ENCODE measurements around the gene TNFRSF25.
"Not testable (repeated sequence)": the region's sequence is repeated elsewhere in the genome, so short reads cannot be mapped to it uniquely, and the experiment has no call there.

Gene TNFRSF25

DNA sequence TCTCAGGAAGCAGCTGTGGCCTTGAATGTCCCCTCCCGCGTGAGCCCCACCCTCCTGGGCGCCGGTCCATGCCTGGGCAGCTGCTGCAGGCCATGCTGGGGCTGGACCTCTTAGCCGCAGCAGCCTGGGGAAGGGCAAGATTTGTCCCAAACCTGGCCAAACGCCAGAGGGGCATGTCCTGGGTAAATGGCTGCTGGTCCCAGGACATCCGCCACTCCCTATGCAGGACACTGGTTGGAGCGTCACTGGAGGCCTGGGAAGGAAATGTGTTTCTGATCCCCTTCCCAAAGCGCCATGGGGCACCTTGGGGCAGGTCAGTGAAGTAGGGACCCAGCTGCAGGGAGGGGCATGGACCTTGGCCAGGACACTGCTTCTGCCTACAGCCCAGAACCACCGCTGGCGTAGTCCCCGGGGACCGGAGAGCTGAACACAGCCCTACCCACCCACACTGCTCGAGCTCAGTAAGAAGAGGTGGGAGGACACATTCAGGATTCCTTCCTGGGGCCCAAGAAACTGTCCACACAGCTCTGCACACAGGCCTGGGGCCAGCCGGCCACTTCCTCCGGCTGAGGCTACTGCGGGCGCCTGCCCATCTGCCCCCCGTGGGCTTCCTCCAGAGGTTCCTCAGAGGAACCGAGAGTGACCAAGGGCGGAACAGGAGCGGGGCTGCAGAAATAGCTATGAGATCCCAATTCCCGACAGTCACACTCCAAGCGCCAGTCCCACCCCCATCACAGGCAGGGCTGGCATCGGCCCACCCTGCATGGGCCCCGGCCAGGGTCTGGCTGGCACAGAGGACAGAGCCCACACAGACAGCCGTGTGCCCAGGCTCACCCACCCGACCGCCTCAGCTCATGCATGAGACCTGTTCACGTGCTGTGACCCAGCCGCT is 36.3 kb upstream of the TNFRSF25 start:
- DNase-seq (ENCODE audit: low read depth in 2 of 2): no peak

DNA sequence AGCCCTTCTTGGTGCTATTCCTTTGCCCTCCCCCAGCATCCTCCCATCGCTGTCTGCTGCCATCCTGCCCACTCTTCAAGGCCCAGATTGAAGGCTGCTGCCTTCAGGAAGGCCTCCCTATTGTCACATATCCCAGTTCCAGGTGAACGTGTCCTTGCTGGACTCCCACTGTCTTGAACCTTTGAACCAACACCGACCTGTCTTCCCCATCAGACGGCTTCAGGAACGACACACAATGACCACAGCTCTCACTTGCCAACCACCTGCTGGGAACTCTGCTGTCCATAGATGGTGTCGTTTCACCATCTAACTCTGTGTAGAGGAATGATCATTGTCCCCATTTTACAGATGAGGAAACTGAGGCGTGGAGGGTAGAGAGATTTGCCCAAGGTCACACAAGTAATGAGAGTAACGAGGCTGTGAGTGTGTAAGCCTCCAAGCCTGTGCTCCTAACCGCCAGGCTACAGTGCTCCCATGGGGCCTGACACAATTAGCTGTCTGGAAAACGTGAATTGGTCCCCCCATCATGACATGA is 35.4 kb upstream of the TNFRSF25 start:
- DNase-seq (ENCODE audit: low read depth in 2 of 2): no peak

DNA sequence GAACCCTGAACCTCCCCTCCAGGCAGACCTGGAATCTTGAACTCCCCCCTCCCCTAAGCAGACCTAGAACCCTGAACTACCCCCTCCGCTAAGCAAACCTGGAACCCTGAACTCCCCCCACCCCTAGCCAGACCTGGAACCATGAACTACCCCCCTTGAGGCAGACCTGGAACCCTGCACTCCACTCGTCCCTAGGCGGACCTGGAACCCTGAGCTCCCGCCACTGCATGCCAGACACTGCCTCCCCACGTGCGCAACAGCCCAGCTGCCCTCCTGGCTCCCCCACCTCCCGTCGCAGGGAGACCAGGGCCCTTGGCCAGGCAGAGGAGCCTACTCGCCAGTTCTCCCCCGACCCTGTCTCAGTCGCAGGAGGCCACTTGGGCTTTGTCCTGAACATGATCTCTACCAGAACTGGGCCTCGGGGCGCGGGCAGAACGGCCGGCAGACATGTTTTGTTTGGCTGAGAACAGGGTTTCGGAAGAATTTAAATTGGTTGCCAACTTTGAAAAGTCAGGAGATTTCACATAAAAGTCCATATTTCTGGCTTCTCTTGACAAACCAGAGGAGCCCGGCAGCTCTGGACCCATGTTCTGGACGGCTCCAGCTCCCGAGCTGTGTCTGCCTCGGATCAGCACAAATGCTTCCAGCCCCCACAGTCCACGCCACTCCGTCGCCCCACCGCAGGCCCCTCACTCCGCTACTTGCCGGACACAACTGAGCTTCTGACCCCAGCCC is 34.7 kb upstream of the TNFRSF25 start:
- DNase-seq (ENCODE audit: low read depth in 2 of 2): no peak

DNA sequence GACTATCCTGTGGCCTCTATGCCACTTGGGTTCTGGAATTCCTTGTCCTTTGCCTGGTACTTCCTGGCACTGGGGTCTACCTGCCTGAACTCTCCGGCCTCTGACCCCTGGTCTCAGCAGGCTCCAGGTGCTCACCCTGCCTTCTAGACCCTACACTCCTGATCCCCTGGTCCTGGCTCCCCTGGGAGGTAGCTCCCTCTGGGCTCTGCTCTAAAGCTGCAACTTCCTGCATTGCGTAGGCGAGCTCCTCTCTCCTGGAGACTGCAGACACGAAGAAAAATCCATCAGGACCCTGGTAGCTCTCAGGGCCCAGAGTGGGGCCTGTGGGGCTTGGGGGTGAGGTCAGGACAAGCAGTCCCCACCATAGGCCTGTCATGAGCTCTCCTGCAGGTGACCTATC is 33.3 kb upstream of the TNFRSF25 start:
- DNase-seq (ENCODE audit: low read depth in 2 of 2): no peak

DNA sequence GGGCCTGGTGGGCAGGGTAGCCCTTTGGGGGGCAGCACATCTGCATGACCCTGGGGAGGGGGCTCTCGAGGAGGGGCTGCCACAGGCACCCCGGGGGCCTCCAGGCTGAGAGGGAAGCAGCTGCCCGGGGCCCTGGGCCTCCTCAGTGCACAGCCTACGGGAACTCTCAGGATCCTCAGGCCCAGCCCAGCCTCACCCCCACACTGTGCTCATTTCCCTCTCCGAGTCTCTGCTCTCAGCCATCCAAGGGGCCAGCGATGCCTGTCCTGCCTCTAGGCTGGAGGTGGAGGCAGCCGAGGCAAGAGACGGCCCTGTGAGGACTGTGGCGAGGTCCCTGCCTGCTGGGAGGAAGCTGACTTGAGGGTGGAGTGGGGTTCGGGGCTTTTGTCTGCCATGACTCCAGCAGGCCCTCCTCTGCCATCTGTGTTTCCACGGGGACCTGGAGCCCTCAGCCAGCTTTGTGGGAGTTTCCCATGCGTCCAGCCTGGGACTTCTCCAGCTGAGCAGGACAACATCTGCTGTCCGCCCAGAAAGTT is 32.7 kb upstream of the TNFRSF25 start:
- no peak for DNase-seq (ENCODE audit: low read depth in 2 of 2)

DNA sequence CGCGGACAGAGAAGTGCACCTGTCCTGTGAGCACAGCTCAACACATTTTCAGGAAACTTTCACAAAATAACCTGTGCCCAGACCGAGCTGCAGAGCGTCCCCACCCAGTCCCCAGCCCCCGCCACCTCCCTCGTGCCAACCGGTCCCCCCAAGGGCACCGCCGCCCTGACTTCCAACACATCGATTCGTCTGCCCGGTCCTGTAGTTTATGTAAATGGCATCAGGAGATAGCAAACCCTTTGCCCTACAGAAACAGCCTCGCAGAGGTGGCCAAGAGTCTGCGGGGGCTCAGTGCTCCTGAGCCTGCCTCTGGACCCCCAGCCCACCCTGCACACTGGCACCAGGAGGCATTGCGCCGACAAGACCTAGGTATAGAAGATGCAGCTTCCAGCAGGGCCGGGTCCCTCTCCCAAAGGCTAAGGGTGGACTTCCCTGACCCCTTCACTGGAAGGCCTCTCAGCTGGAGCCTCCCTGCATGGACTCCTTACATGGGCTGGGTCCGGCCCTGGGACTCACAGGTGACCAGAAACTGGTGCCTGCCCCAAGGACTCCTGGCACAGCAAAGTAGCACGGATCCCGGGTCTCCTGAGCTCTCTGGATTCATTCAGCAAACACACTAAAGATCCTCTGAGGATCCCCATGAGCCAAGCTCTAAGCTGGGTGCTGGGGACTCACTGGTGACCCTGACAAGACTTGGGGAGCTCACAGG is 32.0 kb upstream of the TNFRSF25 start:
- DNase-seq (ENCODE audit: low read depth in 2 of 2): no peak

DNA sequence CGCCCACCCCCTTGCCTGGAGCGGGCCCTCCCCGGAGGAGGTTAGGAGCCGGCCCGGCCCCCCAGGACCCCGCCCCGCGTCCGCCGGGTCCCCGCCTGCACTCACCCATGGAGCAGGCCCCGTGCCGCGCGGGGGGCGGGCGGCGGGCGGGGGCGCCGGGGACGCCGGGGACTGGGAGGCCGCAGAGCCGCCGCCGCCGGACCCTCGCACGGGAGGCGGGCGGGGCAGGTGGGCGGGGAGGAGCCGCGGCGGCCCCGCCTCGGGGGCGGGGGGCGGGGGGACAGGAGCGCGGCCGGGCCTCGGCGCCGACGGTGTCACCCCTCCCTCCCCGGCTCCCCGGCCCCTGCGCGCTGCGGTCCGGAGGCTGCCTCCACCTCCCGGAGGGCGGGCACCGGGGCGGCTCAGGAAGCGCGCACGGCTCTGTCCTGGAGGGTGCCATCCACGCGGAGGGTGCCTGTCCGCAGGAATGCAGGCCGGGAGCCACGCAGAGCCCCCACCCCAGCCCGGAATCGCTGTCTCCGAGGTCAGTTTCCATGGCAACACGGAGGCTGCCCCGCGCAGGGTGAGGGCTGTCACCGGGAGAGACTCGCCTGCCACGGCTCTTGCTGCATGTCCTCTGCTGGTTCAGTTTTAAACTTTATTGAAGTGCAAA is 31.4 kb upstream of the TNFRSF25 start:
- DNase-seq (ENCODE audit: low read depth in 2 of 2): peak in 1 of 2 donors; percentile 27

DNA sequence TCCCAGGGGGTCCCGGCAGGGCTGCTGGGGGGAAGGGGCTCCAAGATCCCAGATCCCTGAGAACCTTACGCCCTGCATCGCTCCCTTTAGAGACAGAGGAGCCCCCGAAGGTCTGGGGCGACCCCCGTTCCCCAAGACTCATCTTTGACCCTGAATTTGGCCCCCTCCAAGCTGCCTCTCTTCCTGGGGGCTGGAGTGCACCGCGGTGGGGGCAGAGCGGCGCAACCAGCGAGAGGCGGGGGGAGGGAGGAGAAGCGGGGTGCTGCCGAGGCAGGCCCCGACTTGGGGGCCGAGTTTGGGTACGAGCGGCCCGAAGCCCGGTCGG is 30.9 kb upstream of the TNFRSF25 start:
- no peak for DNase-seq (ENCODE audit: low read depth in 2 of 2)

DNA sequence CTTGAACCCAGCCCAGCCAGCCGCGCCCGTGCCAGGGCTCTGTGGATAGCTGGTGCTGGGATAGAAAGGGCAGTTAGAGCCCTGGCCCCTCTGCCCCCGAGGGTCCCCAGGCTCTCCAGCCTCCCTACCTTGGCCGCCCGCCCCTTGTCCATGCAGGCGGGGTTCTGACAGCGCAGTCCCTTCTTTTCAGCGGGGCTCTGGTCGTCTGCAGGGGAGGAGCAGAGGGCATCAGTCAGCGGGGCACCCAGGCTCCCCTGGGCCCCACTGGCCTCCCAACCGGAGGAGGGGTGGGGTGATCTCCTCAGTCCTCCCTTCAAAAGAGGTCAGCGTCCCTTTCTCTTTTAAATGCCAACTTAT is 30.4 kb upstream of the TNFRSF25 start:
- no peak for DNase-seq (ENCODE audit: low read depth in 2 of 2)

DNA sequence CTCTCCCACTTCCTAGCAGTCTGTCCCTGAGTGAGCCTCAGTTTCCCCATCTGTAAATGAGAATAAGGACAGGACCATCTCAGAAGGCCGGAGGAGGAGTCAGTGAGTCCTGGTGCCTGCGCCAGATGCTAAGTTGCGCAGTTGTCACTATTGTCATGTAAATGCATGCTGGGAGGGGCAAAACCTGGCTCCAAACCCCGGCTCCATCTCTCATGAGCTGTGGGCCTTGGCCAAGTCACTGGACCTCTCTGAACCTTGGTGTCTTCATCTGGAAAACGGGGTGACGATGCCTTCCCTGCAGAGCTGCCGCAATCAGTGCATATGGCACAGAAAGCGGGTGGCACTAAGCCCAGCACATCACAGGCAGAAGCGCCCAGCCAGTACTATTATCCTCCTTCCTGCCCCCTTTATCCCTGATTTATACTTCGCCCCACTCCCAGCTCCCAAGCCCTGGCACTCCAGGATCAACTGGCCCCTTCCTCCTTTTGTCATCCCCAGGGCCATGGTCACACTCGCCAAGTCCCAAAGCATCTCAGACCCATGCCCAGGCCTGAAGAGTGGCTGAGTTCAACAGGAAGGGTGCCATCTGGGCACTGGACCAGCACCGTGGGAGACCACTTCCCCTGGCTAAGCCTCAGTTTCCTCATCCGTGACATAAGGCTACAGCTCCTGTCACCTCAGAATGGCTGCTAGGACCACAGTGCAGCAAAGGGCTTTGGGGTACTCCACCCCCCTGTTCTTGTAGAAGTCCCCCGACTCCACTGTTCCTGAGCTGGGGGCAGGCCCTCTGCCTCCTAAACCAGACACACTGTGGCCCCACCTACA is 29.8 kb upstream of the TNFRSF25 start:
- no peak for DNase-seq (ENCODE audit: low read depth in 2 of 2)

DNA sequence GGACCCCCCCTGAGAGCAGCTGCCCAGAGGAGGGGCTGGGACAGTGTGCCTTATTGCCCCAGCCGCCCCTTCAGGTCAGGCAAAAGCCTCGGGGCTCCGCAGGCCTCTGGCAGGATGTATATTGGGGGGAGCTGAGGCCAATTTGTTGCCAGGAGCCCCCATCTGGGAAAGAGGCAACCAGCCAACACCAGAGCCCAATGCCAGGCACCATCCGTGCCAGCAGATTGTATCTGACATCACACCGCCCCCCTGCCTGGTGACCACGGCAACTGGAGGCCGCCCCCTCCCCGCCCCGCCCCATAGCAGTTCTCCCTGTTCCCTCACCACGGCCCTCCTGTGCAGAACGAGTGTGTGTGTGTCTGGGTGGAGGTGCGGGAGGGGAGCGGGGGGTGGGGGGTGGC is 29.1 kb upstream of the TNFRSF25 start:
- DNase-seq (ENCODE audit: low read depth in 2 of 2): no peak

DNA sequence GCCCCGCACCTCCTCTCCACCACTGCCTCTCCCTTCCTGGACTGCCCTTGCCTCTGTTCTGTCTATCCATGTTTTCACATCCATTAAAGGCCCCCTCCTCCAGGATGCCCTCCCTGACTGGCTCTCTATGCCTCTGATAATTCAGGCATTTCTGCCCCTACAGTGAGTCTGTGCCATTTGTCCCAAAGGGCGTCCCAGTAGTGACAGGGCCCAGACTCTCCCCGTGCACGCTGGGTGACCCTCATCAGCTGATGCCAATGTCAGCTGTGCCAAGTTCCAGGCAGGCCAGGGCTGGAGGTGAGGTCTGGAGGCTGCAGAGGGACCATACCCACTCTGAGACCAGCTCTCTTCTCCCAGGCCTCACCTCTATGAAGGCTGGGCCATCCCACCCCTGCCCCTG is 28.7 kb upstream of the TNFRSF25 start:
- DNase-seq (ENCODE audit: low read depth in 2 of 2): no peak

DNA sequence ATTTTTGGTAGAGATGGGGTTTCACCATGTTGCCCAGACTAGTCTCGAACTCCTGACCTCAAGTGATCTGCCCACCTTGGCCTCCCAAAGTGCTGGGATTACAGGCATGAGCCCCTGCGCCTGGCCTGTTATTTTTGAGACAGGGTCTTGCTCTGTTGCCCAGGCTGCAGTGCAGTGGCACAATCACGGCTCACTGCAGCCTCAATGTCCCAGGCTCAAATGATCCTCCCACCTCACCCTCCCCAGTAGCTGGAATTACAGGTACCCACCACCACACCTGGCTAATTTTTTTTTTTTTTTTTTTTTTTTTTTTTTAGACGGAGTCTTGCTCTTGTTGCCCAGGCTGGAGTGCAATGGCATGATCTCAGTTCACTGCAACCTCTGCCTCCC is 27.9 kb upstream of the TNFRSF25 start:
- not testable (repeated sequence) for DNase-seq (ENCODE audit: low read depth in 2 of 2)

DNA sequence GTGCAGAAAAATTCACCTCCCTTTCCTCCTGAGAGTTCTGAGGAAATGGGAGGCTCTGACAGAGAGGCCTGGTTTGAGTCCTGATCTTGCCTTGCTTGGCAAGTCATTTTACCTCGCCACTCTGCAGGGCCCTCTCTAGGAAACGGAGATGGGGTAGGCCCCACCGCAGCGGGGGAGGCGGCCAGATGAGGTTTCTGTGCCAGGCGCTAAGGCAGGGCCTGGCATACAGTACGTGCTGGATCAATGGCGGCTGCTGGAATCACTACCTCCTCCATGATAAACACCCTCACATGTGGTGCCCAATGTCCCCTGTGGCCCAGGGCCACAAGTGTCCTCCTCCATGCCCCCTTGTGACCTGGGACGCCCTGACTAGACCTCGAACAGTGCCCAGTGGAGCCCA is 26.0 kb upstream of the TNFRSF25 start:
- no peak for DNase-seq (ENCODE audit: low read depth in 2 of 2)

DNA sequence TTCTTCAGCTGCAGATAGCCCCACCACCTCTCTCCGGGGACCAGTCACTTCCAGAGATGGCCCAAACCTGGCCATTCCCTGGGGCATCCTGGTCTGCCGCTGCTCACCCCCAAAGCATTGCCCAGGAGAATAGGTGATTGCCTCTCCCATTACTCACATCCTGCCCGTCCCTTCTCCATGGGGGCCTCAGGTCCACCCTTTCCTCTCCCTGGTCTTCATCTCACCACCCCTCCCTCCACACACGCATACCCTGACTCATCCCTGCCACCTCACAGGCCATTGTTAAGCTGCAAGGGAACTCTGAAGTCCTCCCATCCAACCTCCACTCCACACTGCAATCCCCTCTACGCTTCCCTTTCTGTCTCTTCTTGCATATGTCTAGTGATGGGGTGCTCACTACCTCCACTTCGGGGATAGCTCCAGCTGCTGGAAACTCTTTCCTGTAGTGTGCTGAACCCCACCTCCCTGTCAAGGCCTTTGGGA is 25.5 kb upstream of the TNFRSF25 start, which contains the start of gene PLEKHG5:
PLEKHG5 (minus strand) TSS at position 188 of the 483 bp plus-strand sequence. CDS start 14,096 bp downstream, outside the sequence.
- no peak for DNase-seq (ENCODE audit: low read depth in 2 of 2)

DNA sequence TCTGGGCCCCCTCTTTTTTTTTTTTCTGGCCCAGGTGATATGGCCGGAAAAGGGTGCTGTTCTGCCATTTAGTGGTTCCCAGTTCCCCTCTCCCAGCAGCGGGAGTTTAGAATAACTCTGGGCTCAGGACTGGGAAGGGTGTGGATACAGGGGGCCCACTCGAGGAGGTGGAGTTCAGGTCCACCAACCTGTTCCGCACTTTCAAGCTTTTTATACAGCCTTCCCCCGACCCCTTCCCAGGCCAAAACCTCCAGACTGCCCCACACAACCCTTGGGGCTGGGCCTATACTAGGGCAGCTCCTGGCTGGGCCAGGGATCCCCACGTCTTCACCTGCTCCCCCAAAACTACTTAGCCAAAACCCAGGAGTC is 25.1 kb upstream of the TNFRSF25 start:
- no peak for DNase-seq (ENCODE audit: low read depth in 2 of 2)

DNA sequence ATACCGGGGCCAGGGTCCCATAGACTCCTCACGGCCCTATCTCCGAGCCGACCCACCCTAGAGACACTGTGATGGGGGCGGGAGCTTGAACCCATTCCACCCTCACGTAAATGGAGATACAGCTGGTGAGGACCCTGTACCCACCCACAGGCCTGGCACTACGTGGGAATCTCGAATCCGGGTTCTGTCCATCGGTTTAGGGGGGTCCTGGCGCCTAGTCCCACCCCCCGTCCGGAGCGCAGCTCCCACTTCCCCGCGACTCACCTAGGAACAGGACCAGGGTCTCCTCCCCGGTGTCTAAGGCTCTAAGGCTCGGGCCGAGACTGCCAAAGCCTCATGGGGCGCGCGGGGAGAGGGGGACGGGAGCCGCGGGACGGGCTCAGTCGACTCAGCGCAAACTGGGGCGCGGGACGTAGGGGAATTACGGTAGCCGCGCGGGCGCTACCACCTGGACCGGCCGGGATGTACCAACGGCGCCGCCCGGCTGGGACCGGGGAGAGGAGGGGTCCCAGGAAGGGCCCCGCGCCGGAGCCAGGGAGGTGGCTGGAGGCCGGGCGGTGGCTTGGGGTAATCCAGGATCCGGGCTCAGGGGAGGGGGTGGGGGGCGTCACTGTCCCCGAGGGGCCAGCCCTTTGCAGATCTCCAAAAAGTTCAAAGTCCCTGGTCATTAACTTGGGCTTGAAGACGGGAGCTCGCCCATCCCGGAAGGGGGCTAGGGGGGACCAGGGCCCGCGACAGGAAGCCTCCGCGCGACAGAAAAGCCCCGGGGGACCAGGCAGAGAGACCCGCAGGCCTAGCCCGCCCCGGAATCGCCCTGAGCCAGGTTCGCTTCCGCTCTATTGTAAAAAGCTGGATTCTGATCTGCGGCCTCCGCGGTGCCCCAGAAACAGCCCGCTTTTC is 24.5 kb upstream of the TNFRSF25 start:
- DNase-seq (ENCODE audit: low read depth in 2 of 2): peak; percentile 38 to 56

DNA sequence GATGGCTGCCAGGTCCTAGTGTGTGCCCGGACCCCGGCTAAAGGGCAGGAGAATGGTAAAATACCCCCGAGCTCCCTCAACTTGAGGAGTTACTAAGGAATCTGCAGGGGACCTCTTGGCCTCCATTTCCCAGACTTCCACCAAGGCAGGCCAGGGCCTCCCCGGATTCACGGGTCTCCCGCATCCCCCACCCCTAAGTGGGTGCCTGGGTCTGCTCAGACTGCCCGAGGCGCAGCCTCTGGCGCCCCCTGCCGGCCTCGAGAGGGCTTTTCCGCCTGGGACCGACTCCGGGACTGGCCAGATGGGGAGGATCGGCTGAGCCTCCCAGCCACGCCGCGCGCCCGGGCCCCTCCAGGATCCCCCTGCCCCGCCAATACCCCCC is 23.8 kb upstream of the TNFRSF25 start:
- peak; percentile 61 to 73 for DNase-seq (ENCODE audit: low read depth in 2 of 2)

DNA sequence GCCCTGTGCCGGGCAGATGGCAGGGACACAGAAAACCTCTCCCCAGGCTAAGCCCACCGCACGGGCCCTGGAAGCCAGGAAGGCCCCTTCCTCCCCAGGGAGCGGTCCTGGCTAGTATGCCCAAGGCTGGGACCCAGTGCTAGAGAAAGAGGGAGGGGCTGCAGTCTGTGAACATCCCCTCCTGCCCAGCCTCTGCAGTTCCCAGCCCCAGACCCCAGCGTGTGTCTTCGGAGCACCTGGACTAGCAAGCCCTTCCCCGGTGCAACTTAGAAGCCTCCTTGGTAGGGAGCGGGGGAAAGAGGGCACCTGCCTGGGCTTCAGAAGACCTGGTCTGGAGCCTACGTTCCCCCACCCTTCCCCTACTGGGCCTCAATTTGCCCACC is 23.4 kb upstream of the TNFRSF25 start:
- no peak for DNase-seq (ENCODE audit: low read depth in 2 of 2)
